ENCODE results near the gene FAM169A. TPM values are rescaled to one million over a fixed set of nuclear protein-coding genes. Genes with fewer than 3 reads are reported as not detected.

The FAM169A gene
- total and polyA plus RNA-seq, 2 of the 4 experiments (the other 2 are of a cell fraction), result under 0.01 TPM; not detected in 1

GRCh38 chr5:74892921-74893320 is 26.7 kb upstream of the FAM169A start:
- no peak overlapping the region for H3K4me3 ChIP-seq (ENCODE audit: insufficient read depth, low read depth, low read length)
- no peak overlapping the region for H3K27ac ChIP-seq (ENCODE audit: insufficient read depth, low read length)
- H3K9ac ChIP-seq (ENCODE audit: low read depth, low read length), result no peak overlapping the region
- no peak overlapping the region for H4K5ac ChIP-seq (ENCODE audit: low read depth, low read length)
- intact Hi-C loops (cut with micrococcal nuclease), result no loop called here
- H2BK5ac ChIP-seq (ENCODE audit: low read depth, low read length, poor library complexity, severe bottlenecking), result no peak overlapping the region
- no peak overlapping the region for H3K56ac ChIP-seq (ENCODE audit: extremely low read depth, insufficient read depth, low read length)
- H2AK9ac ChIP-seq (replicated peaks; ENCODE audit: low read depth, low read length, poor library complexity), result no peak overlapping the region
- in situ Hi-C loops (cut with MboI; ENCODE audit: low sequenced_read_pairs), result no loop called here
- H4K91ac ChIP-seq (ENCODE audit: insufficient read depth, low read depth, low read length), result no peak overlapping the region
- H2BK15ac ChIP-seq (ENCODE audit: low read depth, low read length), result no peak overlapping the region
- H2BK20ac ChIP-seq (ENCODE audit: low read depth, low read length), result no peak overlapping the region
- no peaks in the 10 kb centered on the region for H3K4me1 ChIP-seq (ENCODE audit: control insufficient read depth, insufficient read depth, low read length)
- ATAC-seq (ENCODE audit: low read depth) (no peak), DNase-seq (no peak)
- ChIA-PET POLR2A (ENCODE audit: unreplicated experiment) (no interaction called here), CTCF (no interaction called here)
- H2AK5ac ChIP-seq (ENCODE audit: low read depth, low read length), result no peak overlapping the region
- no peak overlapping the region for H3K14ac ChIP-seq (replicated peaks; ENCODE audit: low read depth, low read length)
- TF ChIP-seq NFE2L2 (IDR thresholded peaks at IDR 0.05; ENCODE audit: low read depth, low read length) (no peak), FOS (IDR thresholded peaks at IDR 0.05; ENCODE audit: low read depth, low read length) (no peak), CHD1 (IDR thresholded peaks at IDR 0.05; ENCODE audit: low read depth, low read length) (no peak), MAZ (IDR thresholded peaks at IDR 0.05; ENCODE audit: borderline replicate concordance, low read depth, low read length) (no peak), USF2 (IDR thresholded peaks at IDR 0.05; ENCODE audit: low read depth, low read length) (no peak), RCOR1 (IDR thresholded peaks at IDR 0.05; ENCODE audit: insufficient replicate concordance, low read length) (no peak), MAFK (IDR thresholded peaks at IDR 0.05; ENCODE audit: low read depth, low read length) (no peak), POLR2A (IDR thresholded peaks at IDR 0.05; ENCODE audit: low read depth, low read length) (no peak), MXI1 (IDR thresholded peaks at IDR 0.05; ENCODE audit: borderline replicate concordance, low read depth, low read length) (no peak)
- no peak overlapping the region for H2BK120ac ChIP-seq (ENCODE audit: low read depth, low read length)
- H4K8ac ChIP-seq (ENCODE audit: low read depth in 2 of 2, low read length in 2 of 2), result no peak overlapping the region
- H3K9me3 ChIP-seq (ENCODE audit: control insufficient read depth, insufficient read depth, low read length), result peaks cover 4% of the 10 kb centered on the region; the same call in 1 of the 2 replicates
- H3K36me3 ChIP-seq (ENCODE audit: control insufficient read depth, insufficient read depth, low read length), result no peaks in the 10 kb centered on the region
- no peak overlapping the region for H3K18ac ChIP-seq (ENCODE audit: low read depth, low read length)
- H4K20me1 ChIP-seq (ENCODE audit: insufficient read depth, low read length), result no peaks in the 10 kb centered on the region
- no peaks in the 10 kb centered on the region for H3K79me1 ChIP-seq (ENCODE audit: low read depth in 1 of 2, low read length in 2 of 2)
- no CpG with 5 or more reads among the region's 2 CpGs for WGBS, 2 experiments (ENCODE audit: extremely low coverage in 2 of 2, insufficient read length in 1 of 2)
- dilution Hi-C loops (cut with HindIII; ENCODE audit: low sequenced_read_pairs, unreplicated experiment), result no loop called here
- BruUV-seq (replicated peaks), result no TSS peak
- H3K27me3 ChIP-seq (ENCODE audit: control insufficient read depth, insufficient read depth, low read length), result 0 out of 2 replicates have a peak, but pooled peaks cover 2% of the 10 kb centered on the region
- no peaks in the 10 kb centered on the region for H3K9me1 ChIP-seq (ENCODE audit: insufficient read depth, low read length)
- no peak overlapping the region for H2AFZ ChIP-seq (replicated peaks; ENCODE audit: low read length, poor library complexity)
- H3K4ac ChIP-seq (ENCODE audit: low read depth, low read length), result no peak overlapping the region
- no peak overlapping the region for H3K4me2 ChIP-seq (ENCODE audit: low read depth, low read length)
- H3K23ac ChIP-seq (ENCODE audit: low read depth, low read length), result no peak overlapping the region
